Measurements from ENCODE around the gene TMEM163.
"Not testable (repeated sequence)": the region's sequence is repeated elsewhere in the genome, so short reads cannot be mapped to it uniquely, and the experiment has no call there.

The TMEM163 gene

GRCh38 chr2:134660626-134661402 lies 58.0 kb downstream of the TMEM163 start:
- DNase-seq, result no peak

- DNase-seq, result no peak
Observed at GRCh38 chr2:134659724-134660123, 59.1 kb downstream of the TMEM163 start.

- no peak for DNase-seq
Observed at GRCh38 chr2:134657650-134658250, 61.0 kb downstream of the TMEM163 start.

GRCh38 chr2:134656391-134656790 lies 62.4 kb downstream of the TMEM163 start:
- not testable (repeated sequence) for DNase-seq

- no peak for DNase-seq
Observed at GRCh38 chr2:134648586-134648985, 70.2 kb downstream of the TMEM163 start.

- DNase-seq, result no peak
Observed at GRCh38 chr2:134647607-134648256, 71.1 kb downstream of the TMEM163 start.

GRCh38 chr2:134642938-134643337 lies 75.9 kb downstream of the TMEM163 start:
- no peak for DNase-seq

- DNase-seq, result no peak
Observed at GRCh38 chr2:134640494-134640893, 78.3 kb downstream of the TMEM163 start.

GRCh38 chr2:134639265-134639664 lies 79.5 kb downstream of the TMEM163 start:
- DNase-seq, result peak; percentile 14

- no peak for DNase-seq
Observed at GRCh38 chr2:134636714-134637113, 82.1 kb downstream of the TMEM163 start.

GRCh38 chr2:134634054-134634753 lies 84.6 kb downstream of the TMEM163 start:
- DNase-seq, result no peak

GRCh38 chr2:134630504-134631159 lies 88.2 kb downstream of the TMEM163 start:
- no peak for DNase-seq

GRCh38 chr2:134628453-134628852 lies 90.3 kb downstream of the TMEM163 start:
- no peak for DNase-seq

- no peak for DNase-seq
Observed at GRCh38 chr2:134626781-134627180, 92.0 kb downstream of the TMEM163 start.

GRCh38 chr2:134625311-134625710 lies 93.5 kb downstream of the TMEM163 start:
- no peak for DNase-seq

GRCh38 chr2:134623796-134624195 lies 95.0 kb downstream of the TMEM163 start:
- DNase-seq, result peak; percentile 79

GRCh38 chr2:134623046-134623445 lies 95.8 kb downstream of the TMEM163 start:
- DNase-seq, result peak; percentile 15

GRCh38 chr2:134621939-134622705 lies 96.7 kb downstream of the TMEM163 start:
- peak; percentile 40 for DNase-seq

GRCh38 chr2:134619250-134619649 lies 99.5 kb downstream of the TMEM163 start:
- DNase-seq, result no peak

- not testable (repeated sequence) for DNase-seq
Observed at GRCh38 chr2:134615480-134615879, 103.3 kb downstream of the TMEM163 start.

GRCh38 chr2:134611316-134611715 lies 107.5 kb downstream of the TMEM163 start:
- DNase-seq, result no peak

GRCh38 chr2:134610871-134611270 lies 107.9 kb downstream of the TMEM163 start:
- DNase-seq, result no peak
